A673 (cell line): Measurements from ENCODE around the gene EIPR1. TPM values are rescaled to one million over a fixed set of nuclear protein-coding genes. Genes with fewer than 3 reads are reported as not detected.

Experiments used
- BruUV-seq: library from RNA; stranded (reverse); fragments of 400-500 nt; replicated peaks from 2 replicates; lab custom pipeline; 2021; lab: Mats Ljungman, UMichigan
- CTCF ChIA-PET: fragments of 300-600 bp; sonication (Branson Sonifier 250); formaldehyde crosslinking; loops from one replicate; lab custom pipeline; 2022; ENCODE audit warnings: antibody characterized with exemption; lab: Charles Lee
- POLR2A ChIA-PET: fragments of 300-600 bp; sonication (Branson Sonifier 250); formaldehyde crosslinking; loops from one replicate; lab custom pipeline; 2022; ENCODE audit warnings: antibody characterized with exemption; ENCODE audit not compliant: low non-redundant PET; lab: Charles Lee
- DNase-seq: peaks from one replicate; pipeline ENCODE4 v3.0.0-alpha.2; 2015; ENCODE audit warnings: low spot score
- H3K27ac ChIP-seq: fragments of 200-600 bp; sonication (generic); 2 replicates; pipeline ENCODE4 v1.5.1; 2016; ENCODE audit warnings: mixed run types, low read depth, mild to moderate bottlenecking, mixed read lengths, antibody characterized with exemption, low read length; ENCODE audit not compliant: poor library complexity, severe bottlenecking
- H3K27me3 ChIP-seq: fragments of 200-600 bp; sonication (generic); replicated peaks from 2 replicates; pipeline ENCODE4 v1.6.1; 2017; ENCODE audit warnings: mixed run types, low read depth, mild to moderate bottlenecking, mixed read lengths, antibody characterized with exemption, low read length; ENCODE audit not compliant: insufficient read depth, poor library complexity
- H3K36me3 ChIP-seq: fragments of 200-600 bp; sonication (generic); 2 replicates; pipeline ENCODE4 v1.6.1; 2016; ENCODE audit warnings: mixed run types, mild to moderate bottlenecking, mixed read lengths, antibody characterized with exemption, low read length; ENCODE audit not compliant: insufficient read depth, poor library complexity, severe bottlenecking
- H3K4me1 ChIP-seq: fragments of 200-600 bp; sonication (generic); 2 replicates; pipeline ENCODE4 v1.6.1; 2017; ENCODE audit warnings: mixed run types, mild to moderate bottlenecking, mixed read lengths, antibody characterized with exemption, low read length; ENCODE audit not compliant: insufficient read depth, poor library complexity, severe bottlenecking
- H3K4me3 ChIP-seq: fragments of 200-600 bp; sonication (generic); 2 replicates; pipeline ENCODE4 v1.5.1; 2016; ENCODE audit warnings: low read depth, mixed run types, mild to moderate bottlenecking, mixed read lengths, low read length; ENCODE audit not compliant: poor library complexity, severe bottlenecking
- H3K9me3 ChIP-seq: fragments of 200-600 bp; sonication (generic); 2 replicates; pipeline ENCODE4 v1.6.1; 2016; ENCODE audit warnings: mixed run types, low read depth, mild to moderate bottlenecking, mixed read lengths, antibody characterized with exemption, low read length; ENCODE audit not compliant: poor library complexity, severe bottlenecking
- CTCF ChIP-seq: fragments of 300-800, 200-600 bp; sonication (generic); conservative IDR thresholded peaks from 2 replicates; pipeline ENCODE4 v1.5.1; 2017; ENCODE audit warnings: low read depth, mild to moderate bottlenecking, antibody characterized with exemption, low read length, moderate library complexity, mixed read lengths
- EZH2 ChIP-seq: fragments of 200-600 bp; sonication (generic); IDR thresholded peaks from 2 replicates; pipeline ENCODE4 v1.6.1; 2017; ENCODE audit warnings: borderline replicate concordance, low read depth, mild to moderate bottlenecking, mixed read lengths, antibody characterized with exemption, low read length; ENCODE audit not compliant: poor library complexity, severe bottlenecking
- intact Hi-C: fragments of 100-400 bp; cut with micrococcal nuclease; formaldehyde crosslinking; loops from one replicate; pipeline ENCODE4 v1.10.0; 2022; ENCODE audit not compliant: unreplicated experiment
- total RNA-seq: library from RNA; stranded (reverse); gene quantifications from 2 replicates; pipeline ENCODE4 v1.2.3, GENCODE V29; 2021

The EIPR1 gene
- total RNA-seq, 1 experiment from 2014 or later: 37.0 TPM

- no peaks in the 10 kb centered on the region for H3K9me3 ChIP-seq
- no peaks in the 10 kb centered on the region for H3K36me3 ChIP-seq
- no peak overlapping the region for H3K4me3 ChIP-seq
- no peaks in the 10 kb centered on the region for H3K4me1 ChIP-seq
- no peaks in the 10 kb centered on the region for H3K27me3 ChIP-seq
- POLR2A ChIA-PET: no interaction called here
- TF ChIP-seq EZH2 (no peak), CTCF (no peak)
- H3K27ac ChIP-seq: no peak overlapping the region
- no TSS peak for BruUV-seq
- CTCF ChIA-PET: no interaction called here
- no peak for DNase-seq
- intact Hi-C loops: no loop called here
These were observed 32.7 kb downstream of the EIPR1 start for GRCh38 chr2:3344897-3345296.

- Histone ChIP-seq H3K9me3 (no peaks in the 10 kb centered on the region), H3K27me3 (no peaks in the 10 kb centered on the region), H3K36me3 (no peaks in the 10 kb centered on the region), H3K27ac (no peak overlapping the region), H3K4me1 (no peaks in the 10 kb centered on the region), H3K4me3 (no peak overlapping the region)
- intact Hi-C loops: no loop called here
- ChIA-PET CTCF (no interaction called here), POLR2A (no interaction called here)
- TF ChIP-seq CTCF (no peak), EZH2 (no peak)
- no peak for DNase-seq
- BruUV-seq: no TSS peak
These were observed 34.6 kb downstream of the EIPR1 start for GRCh38 chr2:3343012-3343411.

GRCh38 chr2:3342324-3342723, 35.3 kb downstream of the EIPR1 start:
- Histone ChIP-seq H3K36me3 (peaks cover 4% of the 10 kb centered on the region), H3K27ac (no peak overlapping the region), H3K9me3 (no peaks in the 10 kb centered on the region), H3K27me3 (no peaks in the 10 kb centered on the region), H3K4me3 (no peak overlapping the region), H3K4me1 (no peaks in the 10 kb centered on the region)
- no TSS peak for BruUV-seq
- no peak for DNase-seq
- ChIA-PET CTCF (no interaction called here), POLR2A (interaction anchor here (0.6 kb wide), 1 partner anchor 25 kb away, joined by 10 read pairs; no protein-coding TSS in a partner anchor)
- intact Hi-C loops: no loop called here
- TF ChIP-seq EZH2 (no peak), CTCF (no peak)
